Neutrophil (primary cell): ENCODE results near the gene PADI1.

Experiments
- H3K27ac ChIP-seq: fragments of 200-600 bp; sonication (generic); 2 replicates; pipeline ENCODE4 v1.5.1; 2016; ENCODE audit warnings: mild to moderate bottlenecking, moderate library complexity
- H3K27me3 ChIP-seq: fragments of 200-600 bp; sonication (generic); 2 replicates; pipeline ENCODE4 v1.6.0; 2016; ENCODE audit warnings: mild to moderate bottlenecking
- H3K36me3 ChIP-seq: fragments of 200-600 bp; sonication (generic); 2 replicates; pipeline ENCODE4 v1.5.1; 2017
- H3K4me1 ChIP-seq, 2 experiments: fragments of 200-600 bp in 1 of 2; sonication (generic) in 1 of 2; 1 replicate in 1 of 2; 2 replicates in 1 of 2; pipeline versions ENCODE4 v1.5.1 to v1.6.1; 2013 to 2016; ENCODE audit warnings: low read depth in 1 of 2, low read length in 1 of 2, mild to moderate bottlenecking in 1 of 2, moderate library complexity in 1 of 2; ENCODE audit not compliant: control insufficient read depth in 1 of 2, insufficient read depth in 1 of 2
- H3K4me3 ChIP-seq, 2 experiments: fragments of 200-600 bp in 1 of 2; sonication (generic) in 1 of 2; 1 replicate in 1 of 2; 2 replicates in 1 of 2; pipeline ENCODE4 v1.5.1; 2013 to 2016; ENCODE audit warnings: low read depth in 1 of 2, low read length in 1 of 2, mild to moderate bottlenecking in 1 of 2, moderate library complexity in 1 of 2
- H3K9me3 ChIP-seq: fragments of 200-600 bp; sonication (generic); 2 replicates; pipeline ENCODE4 v1.5.1; 2016
- CTCF ChIP-seq: fragments of 200-600 bp; sonication (generic); IDR thresholded peaks from 2 replicates; pipeline ENCODE4 v1.5.1; 2016; ENCODE audit warnings: antibody characterized with exemption

Gene PADI1

GRCh38 chr1:17161926-17162800, 42.8 kb upstream of the PADI1 start:
- Histone ChIP-seq H3K9me3 (no peaks in the 10 kb centered on the region), H3K4me1 (no peaks in the 10 kb centered on the region), H3K36me3 (no peaks in the 10 kb centered on the region), H3K27me3 (peaks cover 5% of the 10 kb centered on the region), H3K4me3 (no peak overlapping the region), H3K27ac (no peak overlapping the region)
- no peak for TF ChIP-seq CTCF

- H3K9me3 ChIP-seq: no peaks in the 10 kb centered on the region
- H3K4me1 ChIP-seq: no peaks in the 10 kb centered on the region
- H3K4me3 ChIP-seq: no peak overlapping the region
- peaks cover 5% of the 10 kb centered on the region for H3K27me3 ChIP-seq
- no peak for TF ChIP-seq CTCF
- H3K27ac ChIP-seq: no peak overlapping the region
- H3K36me3 ChIP-seq: no peaks in the 10 kb centered on the region
Measured at GRCh38 chr1:17162941-17163340, 42.0 kb upstream of the PADI1 start.

GRCh38 chr1:17163371-17163770, 41.6 kb upstream of the PADI1 start:
- no peak overlapping the region for H3K27ac ChIP-seq
- no peaks in the 10 kb centered on the region for H3K9me3 ChIP-seq
- no peaks in the 10 kb centered on the region for H3K36me3 ChIP-seq
- H3K4me1 ChIP-seq: no peaks in the 10 kb centered on the region
- no peak for TF ChIP-seq CTCF
- H3K27me3 ChIP-seq: peaks cover 5% of the 10 kb centered on the region
- no peak overlapping the region for H3K4me3 ChIP-seq

- Histone ChIP-seq H3K27me3 (peaks cover 5% of the 10 kb centered on the region), H3K4me1 (no peaks in the 10 kb centered on the region), H3K4me3 (no peak overlapping the region), H3K9me3 (no peaks in the 10 kb centered on the region), H3K36me3 (no peaks in the 10 kb centered on the region), H3K27ac (no peak overlapping the region)
- no peak for TF ChIP-seq CTCF
Measured at GRCh38 chr1:17163789-17164666, 40.9 kb upstream of the PADI1 start.

- TF ChIP-seq CTCF: no peak
- Histone ChIP-seq H3K4me3 (no peak overlapping the region), H3K9me3 (no peaks in the 10 kb centered on the region), H3K27ac (no peak overlapping the region), H3K36me3 (no peaks in the 10 kb centered on the region), H3K4me1 (no peaks in the 10 kb centered on the region), H3K27me3 (peaks cover 5% of the 10 kb centered on the region)
Measured at GRCh38 chr1:17165823-17166222, 39.1 kb upstream of the PADI1 start.
